WTC11 (cell line): ENCODE measurements around the gene HES4. TPM values are rescaled to one million over a fixed set of nuclear protein-coding genes. Genes with fewer than 3 reads are reported as not detected.

ENCODE experiments used
- ATAC-seq: fragments of 200-7000 bp; cut with Tn5 transposase; 2 replicates; pipeline ENCODE4 v1.10.0; 2021; ENCODE audit warnings: mild to moderate bottlenecking, moderate library complexity
- CTCF ChIA-PET: fragments of 300-600 bp; sonication (Branson Sonifier 250); formaldehyde crosslinking; loops from one replicate; lab custom pipeline; 2021; ENCODE audit warnings: antibody characterized with exemption; lab: Charles Lee
- POLR2A ChIA-PET: fragments of 350-600 bp; sonication (Branson Sonifier 250); formaldehyde crosslinking; loops from one replicate; lab custom pipeline; 2021; ENCODE audit warnings: antibody characterized with exemption; lab: Charles Lee
- DNase-seq: peaks from one replicate; pipeline ENCODE4 v3.0.0; 2021; ENCODE audit warnings: low spot score
- H3K27ac Mint-ChIP-seq: 2 replicates; pipeline ENCODE4 v1.8.0; 2021; ENCODE audit warnings: mixed read lengths
- H3K27me3 Mint-ChIP-seq: 2 replicates; pipeline ENCODE4 v1.8.0; 2021; ENCODE audit warnings: low read depth, mild to moderate bottlenecking, moderate library complexity, mixed read lengths
- H3K36me3 Mint-ChIP-seq: 2 replicates; pipeline ENCODE4 v1.8.0; 2021; ENCODE audit warnings: mixed read lengths
- H3K4me1 Mint-ChIP-seq: 2 replicates; pipeline ENCODE4 v1.8.0; 2022; ENCODE audit warnings: mixed read lengths
- H3K4me3 Mint-ChIP-seq: 2 replicates; pipeline ENCODE4 v1.8.0; 2021; ENCODE audit warnings: mild to moderate bottlenecking, moderate library complexity, mixed read lengths
- H3K9me3 Mint-ChIP-seq: 2 replicates; pipeline ENCODE4 v1.8.0; 2021; ENCODE audit warnings: mixed read lengths
- CDX4 ChIP-seq: fragments of 250-450 bp; sonication (Bioruptor Pico); IDR thresholded peaks from 2 replicates; pipeline ENCODE4 v1.9.0; 2021; ENCODE audit warnings: moderate library complexity, mild to moderate bottlenecking, inconsistent platforms, borderline replicate concordance
- FOXP4 ChIP-seq: sonication (generic); formaldehyde crosslinking; IDR thresholded peaks from 2 replicates; pipeline ENCODE4 v1.8.0; 2022; ENCODE audit warnings: mild to moderate bottlenecking, missing genetic modification reagents
- GABPB1 ChIP-seq: sonication (generic); formaldehyde crosslinking; IDR thresholded peaks from 2 replicates; pipeline ENCODE4 v1.8.1; 2023; ENCODE audit warnings: mild to moderate bottlenecking, missing genetic modification reagents
- HMGA2 ChIP-seq: fragments of 250-450 bp; sonication (Bioruptor Pico); IDR thresholded peaks from 2 replicates; pipeline ENCODE4 v1.4.0; 2021; ENCODE audit warnings: mild to moderate bottlenecking, moderate library complexity
- HMGXB4 ChIP-seq: sonication (generic); formaldehyde crosslinking; IDR thresholded peaks from 2 replicates; pipeline ENCODE4 v1.8.1; 2023; ENCODE audit warnings: mild to moderate bottlenecking, moderate library complexity, missing genetic modification reagents
- NFATC4 ChIP-seq: fragments of 250-450 bp; sonication (Bioruptor Pico); IDR thresholded peaks from 2 replicates; pipeline ENCODE4 v1.9.0; 2021; ENCODE audit warnings: mild to moderate bottlenecking
- NR2C2 ChIP-seq: sonication (generic); formaldehyde crosslinking; IDR thresholded peaks from 2 replicates; pipeline ENCODE4 v1.8.0; 2022; ENCODE audit warnings: mild to moderate bottlenecking, missing genetic modification reagents
- OVOL2 ChIP-seq: fragments of 250-450 bp; sonication (Bioruptor Pico); IDR thresholded peaks from 2 replicates; pipeline ENCODE4 v1.9.0; 2021; ENCODE audit warnings: mild to moderate bottlenecking, borderline replicate concordance
- PRDM15 ChIP-seq: sonication (generic); formaldehyde crosslinking; IDR thresholded peaks from 2 replicates; pipeline ENCODE4 v1.8.0; 2022; ENCODE audit warnings: missing genetic modification reagents
- PRRX2 ChIP-seq: fragments of 250-450 bp; sonication (Bioruptor Pico); IDR thresholded peaks from 2 replicates; pipeline ENCODE4 v1.8.0; 2021; ENCODE audit warnings: mild to moderate bottlenecking
- RORB ChIP-seq: fragments of 250-450 bp; sonication (Bioruptor Pico); IDR thresholded peaks from 2 replicates; pipeline ENCODE4 v1.9.0; 2021; ENCODE audit warnings: mild to moderate bottlenecking
- SMAD4 ChIP-seq: sonication (generic); formaldehyde crosslinking; IDR thresholded peaks from 2 replicates; pipeline ENCODE4 v1.8.0; 2022; ENCODE audit warnings: mild to moderate bottlenecking, missing genetic modification reagents
- TEAD4 ChIP-seq: sonication (generic); formaldehyde crosslinking; IDR thresholded peaks from 2 replicates; pipeline ENCODE4 v1.8.0; 2022; ENCODE audit warnings: mild to moderate bottlenecking, missing genetic modification reagents
- ZBTB21 ChIP-seq: sonication (generic); formaldehyde crosslinking; IDR thresholded peaks from 2 replicates; pipeline ENCODE4 v1.8.1; 2023; ENCODE audit warnings: mild to moderate bottlenecking, missing genetic modification reagents, borderline replicate concordance
- ZNF317 ChIP-seq: sonication (generic); formaldehyde crosslinking; IDR thresholded peaks from 2 replicates; pipeline ENCODE4 v1.8.1; 2023; ENCODE audit warnings: low read depth, mild to moderate bottlenecking, moderate library complexity, missing genetic modification reagents, borderline replicate concordance
- ZNF671 ChIP-seq: fragments of 250-450 bp; sonication (Bioruptor Pico); IDR thresholded peaks from 2 replicates; pipeline ENCODE4 v1.8.0; 2021; ENCODE audit warnings: mild to moderate bottlenecking
- total RNA-seq: library from RNA; stranded (reverse); gene quantifications from 3 replicates; pipeline ENCODE4 v1.2.3, GENCODE V29; 2021

Gene HES4
- total RNA-seq, 1 experiment from 2014 or later = 4.5 TPM

- TF ChIP-seq PRDM15 = no peak
- TF ChIP-seq OVOL2 (CRISPR knock-in tag) = no peak
- TF ChIP-seq NFATC4 (CRISPR knock-in tag) = no peak
Measured at GRCh38 chr1:955474-955873, 44.4 kb downstream of the HES4 start (continued).

GRCh38 chr1:954927-955326, 45.0 kb downstream of the HES4 start:
- Mint-ChIP-seq H3K27me3 (peaks cover 4% of the 10 kb centered on the region), H3K4me3 (no peak overlapping the region), H3K27ac (no peak overlapping the region), H3K9me3 (no peaks in the 10 kb centered on the region), H3K36me3 (peaks cover 40% of the 10 kb centered on the region), H3K4me1 (peaks cover 11% of the 10 kb centered on the region)
- DNase-seq (no peak), ATAC-seq (no peak)
- TF ChIP-seq ZNF317 = no peak
- TF ChIP-seq GABPB1 (CRISPR knock-in tag) = no peak
- TF ChIP-seq HMGXB4 (CRISPR knock-in tag) = no peak
- no peak for TF ChIP-seq RORB (CRISPR knock-in tag)
- ChIA-PET POLR2A (no interaction called here), CTCF (no interaction called here)

GRCh38 chr1:953524-954320, 46.2 kb downstream of the HES4 start:
- Mint-ChIP-seq H3K4me3 (no peak overlapping the region), H3K4me1 (peaks cover 11% of the 10 kb centered on the region)
- TF ChIP-seq ZNF671 (CRISPR knock-in tag) (no peak), SMAD4 (CRISPR knock-in tag) (no peak), NR2C2 (CRISPR knock-in tag) (no peak), FOXP4 (0 out of 2 replicates have a peak, but pooled peaks have one; percentile 6), ZBTB21 (CRISPR knock-in tag) (no peak)
- TF ChIP-seq, all 79 proteins: peak for 1
- Mint-ChIP-seq H3K36me3 (peaks cover 49% of the 10 kb centered on the region), H3K27me3 (no peaks in the 10 kb centered on the region), H3K9me3 (no peaks in the 10 kb centered on the region), H3K27ac (no peak overlapping the region)
- CTCF ChIA-PET = no interaction called here
- ATAC-seq (no peak), DNase-seq (no peak)
- POLR2A ChIA-PET = interaction anchor here (0.9 kb wide), 1 partner anchor 12 kb away, joined by 3 read pairs; no protein-coding TSS in a partner anchor

- no peak overlapping the region for H3K27ac Mint-ChIP-seq
- DNase-seq (no peak), ATAC-seq (no peak)
- peaks cover 2% of the 10 kb centered on the region for H3K4me1 Mint-ChIP-seq
- peaks cover 50% of the 10 kb centered on the region for H3K36me3 Mint-ChIP-seq
- no peak overlapping the region for H3K4me3 Mint-ChIP-seq
- H3K9me3 Mint-ChIP-seq = no peaks in the 10 kb centered on the region
- CTCF ChIA-PET = interaction anchor here (2.4 kb wide), 1 partner anchor 12 kb away, joined by 28 read pairs; no protein-coding TSS in a partner anchor
- no peaks in the 10 kb centered on the region for H3K27me3 Mint-ChIP-seq
- POLR2A ChIA-PET = no interaction called here
- no peak for TF ChIP-seq HMGA2 (CRISPR knock-in tag)
- TF ChIP-seq CDX4 = no peak
- TF ChIP-seq PRRX2 (CRISPR knock-in tag) = no peak
- TF ChIP-seq SMAD4 (CRISPR knock-in tag) = no peak
- TF ChIP-seq TEAD4 = no peak
- TF ChIP-seq RORB (CRISPR knock-in tag) = no peak
Measured at GRCh38 chr1:952603-953002, 47.3 kb downstream of the HES4 start.
